NCI-H1417 treated with DMSO at 0.1 percent for 48 hours (cell line): ENCODE measurements around the gene RALA.
"Not testable (repeated sequence)": the region's sequence is repeated elsewhere in the genome, so short reads cannot be mapped to it uniquely, and the experiment has no call there.

Experiments
- DNase-seq: peaks from one replicate; lab custom pipeline; 2025; lab: John Stamatoyannopoulos, UW

The RALA gene

GRCh38 chr7:39727231-39728012 lies 104.0 kb downstream of the RALA start:
- DNase-seq = no peak

- DNase-seq = peak; percentile 57
Measured at GRCh38 chr7:39732837-39733804, 109.7 kb downstream of the RALA start.

- no peak for DNase-seq
Measured at GRCh38 chr7:39733881-39734632, 110.7 kb downstream of the RALA start.

- no peak for DNase-seq
Measured at GRCh38 chr7:39734633-39735004, 111.2 kb downstream of the RALA start.

GRCh38 chr7:39735903-39736302 lies 112.5 kb downstream of the RALA start:
- no peak for DNase-seq

GRCh38 chr7:39741942-39742623 lies 118.7 kb downstream of the RALA start:
- no peak for DNase-seq

- no peak for DNase-seq
Measured at GRCh38 chr7:39744620-39745019, 121.2 kb downstream of the RALA start.

GRCh38 chr7:39745320-39745719 lies 121.9 kb downstream of the RALA start:
- DNase-seq = no peak

GRCh38 chr7:39746103-39746819 lies 122.9 kb downstream of the RALA start:
- peak; percentile 28 for DNase-seq

GRCh38 chr7:39749177-39749576 lies 125.8 kb downstream of the RALA start:
- no peak for DNase-seq

GRCh38 chr7:39749717-39750116 lies 126.3 kb downstream of the RALA start:
- no peak for DNase-seq

GRCh38 chr7:39750253-39751077 lies 127.1 kb downstream of the RALA start:
- DNase-seq = no peak

- not testable (repeated sequence) for DNase-seq
Measured at GRCh38 chr7:39753237-39753636, 129.9 kb downstream of the RALA start.

GRCh38 chr7:39753823-39754325 lies 130.5 kb downstream of the RALA start:
- no peak for DNase-seq

- DNase-seq = no peak
Measured at GRCh38 chr7:39754326-39755120, 131.2 kb downstream of the RALA start.

GRCh38 chr7:39757604-39758003 lies 134.2 kb downstream of the RALA start:
- DNase-seq = no peak
